ENCODE data around the gene RTEL1.

RTEL1 gene

GRCh38 chr20:63706027-63706695 lies 48.0 kb downstream of the RTEL1 start:
- H3K4me3 ChIP-seq (ENCODE audit: low read depth, low read length), result peak overlapping the region; percentile 83
- DNase-seq (ENCODE audit: low read depth), result no peak
- no peak for TF ChIP-seq MAX (IDR thresholded peaks at IDR 0.05; ENCODE audit: low read depth, low read length)
- TF ChIP-seq MYC (IDR thresholded peaks at IDR 0.05; ENCODE audit: low read depth, low read length), result no peak
- no peak for TF ChIP-seq CTCF (IDR thresholded peaks at IDR 0.05; ENCODE audit: low read depth, low read length)
- TF ChIP-seq POLR2A (IDR thresholded peaks at IDR 0.05; ENCODE audit: extremely low read depth, insufficient read length), result no peak

- peak overlapping the region; percentile 83 for H3K4me3 ChIP-seq (ENCODE audit: low read depth, low read length)
- peak; percentile 39 for TF ChIP-seq MYC (IDR thresholded peaks at IDR 0.05; ENCODE audit: low read depth, low read length)
- peak; percentile 32 for TF ChIP-seq CTCF (IDR thresholded peaks at IDR 0.05; ENCODE audit: low read depth, low read length)
- TF ChIP-seq MAX (IDR thresholded peaks at IDR 0.05; ENCODE audit: low read depth, low read length), result no peak
- TF ChIP-seq POLR2A (IDR thresholded peaks at IDR 0.05; ENCODE audit: extremely low read depth, insufficient read length), result no peak
- peak; percentile 71 for DNase-seq (ENCODE audit: low read depth)
These were observed 48.9 kb downstream of the RTEL1 start for GRCh38 chr20:63706852-63707557.

- DNase-seq (ENCODE audit: low read depth), result peak; percentile 97
- peak within 1 kb of the TSS; percentile 83 for H3K4me3 ChIP-seq (ENCODE audit: low read depth, low read length)
- no peak for TF ChIP-seq POLR2A (IDR thresholded peaks at IDR 0.05; ENCODE audit: extremely low read depth, insufficient read length)
- peak; percentile 22 for TF ChIP-seq MAX (IDR thresholded peaks at IDR 0.05; ENCODE audit: low read depth, low read length)
- peak; percentile 68 for TF ChIP-seq MYC (IDR thresholded peaks at IDR 0.05; ENCODE audit: low read depth, low read length)
- TF ChIP-seq CTCF (IDR thresholded peaks at IDR 0.05; ENCODE audit: low read depth, low read length), result no peak
These were observed 49.6 kb downstream of the RTEL1 start, which contains the start of the genes ARFRP1 and ZGPAT for GRCh38 chr20:63707558-63708300. ARFRP1 (minus strand) TSS chr20:63707976; CDS start chr20:63707091, 885 bp downstream. ZGPAT (plus strand) TSS chr20:63708039; CDS start chr20:63708581, 542 bp downstream.

- peak; percentile 52 for DNase-seq (ENCODE audit: low read depth)
These were observed 50.4 kb downstream of the RTEL1 start for GRCh38 chr20:63708301-63709148.

GRCh38 chr20:63709149-63709527 lies 51.0 kb downstream of the RTEL1 start:
- peak overlapping the region; percentile 71 for H3K4me3 ChIP-seq (ENCODE audit: low read depth, low read length)
- DNase-seq (ENCODE audit: low read depth), result no peak
- no peak for TF ChIP-seq MAX (IDR thresholded peaks at IDR 0.05; ENCODE audit: low read depth, low read length)
- no peak for TF ChIP-seq POLR2A (IDR thresholded peaks at IDR 0.05; ENCODE audit: extremely low read depth, insufficient read length)
- TF ChIP-seq CTCF (IDR thresholded peaks at IDR 0.05; ENCODE audit: low read depth, low read length), result no peak
- TF ChIP-seq MYC (IDR thresholded peaks at IDR 0.05; ENCODE audit: low read depth, low read length), result no peak

More at GRCh38 chr20:63708301-63709148, 50.4 kb downstream of the RTEL1 start:
- TF ChIP-seq POLR2A (IDR thresholded peaks at IDR 0.05; ENCODE audit: extremely low read depth, insufficient read length) (no peak), MAX (IDR thresholded peaks at IDR 0.05; ENCODE audit: low read depth, low read length) (no peak), MYC (IDR thresholded peaks at IDR 0.05; ENCODE audit: low read depth, low read length) (no peak)
- peak overlapping the region; percentile 71 for H3K4me3 ChIP-seq (ENCODE audit: low read depth, low read length)

Data from NB4 (cell line).